ENCODE data around the gene CT45A9.
"Not testable (repeated sequence)": the region's sequence is repeated elsewhere in the genome, so short reads cannot be mapped to it uniquely, and the experiment has no call there.

CT45A9 gene, protein sequence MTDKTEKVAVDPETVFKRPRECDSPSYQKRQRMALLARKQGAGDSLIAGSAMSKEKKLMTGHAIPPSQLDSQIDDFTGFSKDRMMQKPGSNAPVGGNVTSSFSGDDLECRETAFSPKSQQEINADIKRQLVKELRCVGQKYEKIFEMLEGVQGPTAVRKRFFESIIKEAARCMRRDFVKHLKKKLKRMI

DNA sequence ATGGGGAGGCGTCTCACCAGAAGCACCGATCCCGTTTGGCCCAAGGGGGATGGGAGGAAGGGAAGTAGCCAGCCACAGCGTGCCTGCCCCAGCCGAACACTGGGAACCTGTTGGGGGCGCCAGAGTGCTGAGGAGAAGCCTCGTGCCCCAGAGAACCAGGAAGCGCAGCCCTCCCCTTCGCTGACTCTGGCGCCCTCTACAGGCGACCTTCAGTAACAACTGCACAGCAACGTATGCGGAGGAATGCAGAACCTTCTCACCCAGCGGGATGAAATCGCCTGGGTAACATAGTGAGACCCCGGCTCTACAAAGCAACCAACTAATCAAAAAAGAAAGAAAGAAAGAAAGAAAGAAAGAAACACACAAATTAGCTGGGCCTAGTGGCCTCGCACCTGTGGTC is at the start of gene CT45A9:
Gene CT45A9 (minus strand): TSS at position 101 of the 400 bp plus-strand sequence. CDS start 3,751 bp downstream, outside the sequence.
- not testable (repeated sequence) for DNase-seq (ENCODE audit: low read depth in 2 of 2)

DNA sequence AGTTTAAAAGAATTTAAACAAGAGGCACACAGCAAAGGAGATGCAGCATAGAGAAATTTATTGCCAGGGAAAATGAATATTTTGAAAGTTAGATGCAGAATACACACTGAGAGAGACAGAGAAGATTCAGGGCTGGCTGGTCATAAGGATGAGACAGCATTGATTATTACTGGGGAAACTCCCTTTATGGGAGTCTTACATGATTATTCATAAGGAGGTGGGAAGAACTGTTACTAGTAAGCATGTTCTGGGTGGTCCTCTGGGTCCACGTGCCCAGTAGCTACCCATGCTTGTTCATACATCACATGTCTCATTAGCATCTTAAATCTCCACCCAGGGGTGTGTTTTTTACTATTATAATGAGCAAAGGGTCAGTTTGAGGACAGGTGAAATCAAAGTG is 48.9 kb upstream of the CT45A9 start:
- not testable (repeated sequence) for DNase-seq (ENCODE audit: low read depth in 2 of 2)

DNA sequence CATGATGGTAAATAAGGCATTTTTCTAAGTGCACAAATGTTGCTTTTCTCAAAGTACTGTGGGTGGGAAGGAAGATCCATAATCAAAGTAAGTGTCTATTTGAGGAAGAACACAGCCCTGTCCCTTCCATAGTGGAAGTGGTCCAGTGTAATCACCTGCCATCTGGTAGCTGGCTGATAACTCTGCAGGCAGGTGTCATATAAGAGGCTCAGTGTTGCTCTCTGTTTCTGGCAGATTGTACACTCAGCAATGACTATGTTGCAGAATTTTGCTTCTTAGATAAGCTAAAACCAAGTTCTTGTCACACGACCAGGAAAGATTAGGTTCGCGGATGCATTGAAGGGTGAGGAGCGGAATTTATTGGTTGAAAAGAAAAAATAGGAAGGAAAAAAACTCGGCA is 42.8 kb upstream of the CT45A9 start:
- no peak for DNase-seq (ENCODE audit: low read depth in 2 of 2)

DNA sequence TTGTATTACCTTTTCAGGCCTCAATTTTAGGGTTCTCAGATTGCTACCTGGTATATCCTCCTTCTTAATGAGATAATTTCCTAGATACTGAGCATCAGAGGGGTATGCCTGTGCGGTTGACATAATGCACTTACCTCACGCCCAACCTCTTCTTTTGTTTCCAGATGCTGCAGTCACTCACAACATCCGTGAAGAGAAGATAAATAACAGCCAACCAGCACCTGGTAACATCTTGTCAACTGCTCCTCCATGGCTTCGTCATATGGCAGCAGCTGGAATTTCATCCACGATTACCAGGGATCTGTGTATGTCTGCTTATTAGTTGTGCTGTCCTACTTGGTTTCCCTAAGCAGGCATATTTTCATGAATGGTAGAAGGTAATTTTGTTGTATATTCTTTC is 38.6 kb upstream of the CT45A9 start:
- DNase-seq (ENCODE audit: low read depth in 2 of 2): no peak

DNA sequence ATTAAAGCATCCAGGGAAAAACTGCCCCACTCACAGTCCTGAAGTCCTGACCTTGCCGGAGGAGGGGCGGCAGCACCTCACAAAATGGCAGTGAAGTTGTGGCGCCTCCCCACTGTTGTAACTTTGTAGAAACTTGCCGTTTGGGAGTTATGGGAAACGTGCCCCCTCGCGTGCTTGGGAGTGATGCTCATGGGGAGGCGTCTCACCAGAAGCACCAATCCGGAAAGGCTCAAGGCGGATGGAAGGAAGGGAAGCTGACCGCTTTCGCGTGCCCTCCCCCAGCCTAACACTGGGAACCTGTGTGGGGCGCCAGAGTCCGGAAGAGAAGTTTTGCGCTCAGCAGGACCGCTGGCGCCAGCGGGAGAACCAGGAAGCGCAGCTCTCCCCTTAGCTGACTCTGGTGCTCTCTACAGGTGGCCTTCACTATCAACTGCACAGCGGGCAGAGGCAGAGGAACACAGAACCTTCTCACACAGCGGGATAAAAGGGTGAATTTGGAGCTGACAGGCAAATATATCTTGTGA is 21.7 kb upstream of the CT45A9 start, which contains the start of the genes CT45A10 and SAGE1:
Gene CT45A10 (minus strand): TSS at position 151 of the 524 bp plus-strand sequence. CDS start 8,100 bp downstream, outside the sequence.
Gene SAGE1 (plus strand): TSS at position 423 of the 524 bp plus-strand sequence. CDS start 2,527 bp downstream, outside the sequence.
- DNase-seq (ENCODE audit: low read depth in 2 of 2): no peak

DNA sequence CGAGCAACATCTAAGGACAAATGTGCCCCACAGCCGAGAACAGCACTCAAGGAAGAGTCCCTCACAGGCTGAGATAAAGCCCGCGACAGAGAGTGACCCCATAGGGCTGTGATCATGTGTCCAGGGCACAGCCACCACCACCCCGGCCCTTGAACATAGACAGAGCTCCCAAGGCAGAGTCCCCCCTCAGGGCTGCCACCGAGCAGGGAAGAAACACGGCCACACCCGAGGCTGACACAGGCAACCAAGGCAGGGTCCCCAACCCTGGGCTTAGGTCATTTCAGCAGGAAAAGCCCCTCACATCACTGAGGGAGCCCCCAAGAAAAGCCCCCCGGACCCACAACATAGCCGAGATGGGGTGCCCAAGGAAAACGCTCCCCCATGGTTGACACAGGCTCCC is 21.2 kb upstream of the CT45A9 start:
- DNase-seq (ENCODE audit: low read depth in 2 of 2): no peak

DNA sequence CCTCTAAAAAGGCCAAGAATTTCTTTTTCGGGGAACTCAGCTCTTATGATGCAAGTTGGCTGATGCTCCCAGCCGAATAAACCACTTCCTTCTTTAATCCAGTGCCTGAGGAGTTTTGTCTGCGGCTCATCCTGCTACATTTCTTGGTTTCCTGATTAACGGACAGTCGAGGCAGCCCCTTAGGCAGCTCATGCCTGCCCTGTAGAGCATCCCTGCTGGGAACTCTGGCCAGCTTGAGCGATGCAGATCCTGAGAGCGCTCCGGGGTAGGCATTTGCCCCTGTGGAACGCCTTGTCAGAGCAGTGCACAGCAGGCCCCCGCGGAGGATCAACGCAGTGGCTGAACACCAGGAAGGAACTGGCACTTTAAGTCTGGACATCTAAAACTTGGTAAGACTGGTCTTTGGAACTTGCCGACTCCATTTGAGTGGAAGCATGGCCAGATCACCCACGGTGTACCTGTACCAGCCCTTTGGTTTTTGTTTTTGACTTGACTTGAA is 18.5 kb upstream of the CT45A9 start:
- no peak for DNase-seq (ENCODE audit: low read depth in 2 of 2)

DNA sequence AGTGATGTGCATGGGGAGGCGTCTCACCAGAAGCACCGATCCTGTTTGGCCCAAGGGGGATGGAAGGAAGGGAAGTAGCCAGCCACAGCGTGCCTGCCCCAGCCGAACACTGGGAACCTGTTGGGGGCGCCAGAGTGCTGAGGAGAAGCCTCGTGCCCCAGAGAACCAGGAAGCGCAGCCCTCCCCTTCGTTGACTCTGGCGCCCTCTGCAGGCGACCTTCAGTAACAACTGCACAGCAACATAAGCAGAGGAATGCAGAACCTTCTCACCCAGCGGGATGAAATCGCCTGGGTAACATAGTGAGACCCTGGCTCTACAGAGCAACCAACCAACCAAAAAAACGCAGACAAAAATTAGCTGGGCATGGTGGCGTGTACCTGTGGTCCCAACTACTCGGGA is 17.4 kb upstream of the CT45A9 start:
- DNase-seq (ENCODE audit: low read depth in 2 of 2): not testable (repeated sequence)

DNA sequence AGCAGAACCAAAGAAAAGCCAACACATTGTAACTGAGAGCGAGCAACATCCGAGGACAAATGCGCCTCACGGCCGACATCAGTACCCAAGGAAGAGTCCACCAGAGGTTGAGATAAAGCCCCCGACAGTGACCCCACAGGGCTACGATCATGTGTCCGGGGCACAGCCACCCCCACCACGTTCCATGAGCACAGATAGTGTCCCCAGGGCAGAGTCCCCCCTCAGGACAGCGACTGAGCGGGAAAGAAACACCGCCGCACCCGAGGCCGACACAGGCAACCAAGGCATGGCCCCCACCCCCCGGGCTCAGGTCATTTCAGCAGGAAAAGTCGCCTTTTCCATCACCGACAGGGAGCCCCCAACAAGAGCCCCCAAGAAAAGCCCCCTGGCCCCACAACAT is 16.6 kb upstream of the CT45A9 start:
- DNase-seq (ENCODE audit: low read depth in 2 of 2): not testable (repeated sequence)

DNA sequence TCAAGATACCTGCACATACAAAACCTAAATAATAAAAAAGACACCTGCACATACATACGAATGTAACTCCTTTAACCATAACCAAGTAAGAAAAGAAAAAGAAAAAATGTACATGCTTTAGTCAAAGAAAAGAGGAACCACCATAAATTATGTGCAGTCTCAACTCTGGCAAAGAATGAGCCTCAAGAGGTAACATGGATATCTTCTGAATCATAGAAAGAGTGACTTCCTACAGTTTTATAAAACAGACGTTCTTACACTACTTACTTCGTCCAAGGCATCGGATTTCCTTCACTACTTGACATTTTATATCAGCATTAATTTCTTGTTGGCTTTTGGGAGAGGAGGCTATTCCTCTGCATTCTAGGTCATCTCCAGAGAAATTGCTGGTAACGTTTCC is 11.1 kb upstream of the CT45A9 start:
- not testable (repeated sequence) for DNase-seq (ENCODE audit: low read depth in 2 of 2)

DNA sequence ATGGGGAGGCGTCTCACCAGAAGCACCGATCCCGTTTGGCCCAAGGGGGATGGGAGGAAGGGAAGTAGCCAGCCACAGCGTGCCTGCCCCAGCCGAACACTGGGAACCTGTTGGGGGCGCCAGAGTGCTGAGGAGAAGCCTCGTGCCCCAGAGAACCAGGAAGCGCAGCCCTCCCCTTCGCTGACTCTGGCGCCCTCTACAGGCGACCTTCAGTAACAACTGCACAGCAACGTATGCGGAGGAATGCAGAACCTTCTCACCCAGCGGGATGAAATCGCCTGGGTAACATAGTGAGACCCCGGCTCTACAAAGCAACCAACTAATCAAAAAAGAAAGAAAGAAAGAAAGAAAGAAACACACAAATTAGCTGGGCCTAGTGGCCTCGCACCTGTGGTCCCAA is 17.2 kb downstream of the CT45A9 start, which contains the start of gene CT45A8:
Gene CT45A8 (minus strand): TSS at position 101 of the 400 bp plus-strand sequence. CDS start 3,755 bp downstream, outside the sequence.
- not testable (repeated sequence) for DNase-seq (ENCODE audit: low read depth in 2 of 2)

DNA sequence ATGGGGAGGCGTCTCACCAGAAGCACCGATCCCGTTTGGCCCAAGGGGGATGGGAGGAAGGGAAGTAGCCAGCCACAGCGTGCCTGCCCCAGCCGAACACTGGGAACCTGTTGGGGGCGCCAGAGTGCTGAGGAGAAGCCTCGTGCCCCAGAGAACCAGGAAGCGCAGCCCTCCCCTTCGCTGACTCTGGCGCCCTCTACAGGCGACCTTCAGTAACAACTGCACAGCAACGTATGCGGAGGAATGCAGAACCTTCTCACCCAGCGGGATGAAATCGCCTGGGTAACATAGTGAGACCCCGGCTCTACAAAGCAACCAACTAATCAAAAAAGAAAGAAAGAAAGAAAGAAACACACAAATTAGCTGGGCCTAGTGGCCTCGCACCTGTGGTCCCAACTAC is 34.4 kb downstream of the CT45A9 start, which contains the start of gene CT45A7:
Gene CT45A7 (minus strand): TSS at position 101 of the 400 bp plus-strand sequence. CDS start 3,747 bp downstream, outside the sequence.
- not testable (repeated sequence) for DNase-seq (ENCODE audit: low read depth in 2 of 2)

DNA sequence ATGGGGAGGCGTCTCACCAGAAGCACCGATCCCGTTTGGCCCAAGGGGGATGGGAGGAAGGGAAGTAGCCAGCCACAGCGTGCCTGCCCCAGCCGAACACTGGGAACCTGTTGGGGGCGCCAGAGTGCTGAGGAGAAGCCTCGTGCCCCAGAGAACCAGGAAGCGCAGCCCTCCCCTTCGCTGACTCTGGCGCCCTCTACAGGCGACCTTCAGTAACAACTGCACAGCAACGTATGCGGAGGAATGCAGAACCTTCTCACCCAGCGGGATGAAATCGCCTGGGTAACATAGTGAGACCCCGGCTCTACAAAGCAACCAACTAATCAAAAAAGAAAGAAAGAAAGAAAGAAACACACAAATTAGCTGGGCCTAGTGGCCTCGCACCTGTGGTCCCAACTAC is 51.7 kb downstream of the CT45A9 start, which contains the start of gene CT45A2:
Gene CT45A2 (minus strand): TSS at position 101 of the 400 bp plus-strand sequence. CDS start 3,747 bp downstream, outside the sequence.
- DNase-seq (ENCODE audit: low read depth in 2 of 2): not testable (repeated sequence)
